GM13977 (cell line): ENCODE data around the gene PLEKHA6.

Source experiments
- DNase-seq: peaks from one replicate; pipeline ENCODE4 v3.0.0; 2012; ENCODE audit warnings: low spot score
- CTCF ChIP-seq: IDR thresholded peaks from 2 replicates; pipeline ENCODE4 v1.5.1; 2012; ENCODE audit warnings: mild to moderate bottlenecking, control low read depth; ENCODE audit not compliant: insufficient read depth; ENCODE audit errors: extremely low read depth, missing control alignments
- in situ Hi-C: fragments of 300-500 bp; cut with MboI; formaldehyde crosslinking; loops from one replicate; pipeline ENCODE4 v1.12.0; 2022; ENCODE audit warnings: low sequenced_read_pairs, low pct_unique_long_range_greater_than_20kb, mixed read lengths, inconsistent platforms; ENCODE audit not compliant: unreplicated experiment

PLEKHA6 gene

GRCh38 chr1:204345438-204345841, 14.3 kb downstream of the PLEKHA6 start:
- TF ChIP-seq CTCF = no peak
- in situ Hi-C loops = no loop called here
- no peak for DNase-seq

GRCh38 chr1:204344665-204345355, 14.9 kb downstream of the PLEKHA6 start:
- in situ Hi-C loops = no loop called here
- no peak for TF ChIP-seq CTCF
- no peak for DNase-seq

DNA sequence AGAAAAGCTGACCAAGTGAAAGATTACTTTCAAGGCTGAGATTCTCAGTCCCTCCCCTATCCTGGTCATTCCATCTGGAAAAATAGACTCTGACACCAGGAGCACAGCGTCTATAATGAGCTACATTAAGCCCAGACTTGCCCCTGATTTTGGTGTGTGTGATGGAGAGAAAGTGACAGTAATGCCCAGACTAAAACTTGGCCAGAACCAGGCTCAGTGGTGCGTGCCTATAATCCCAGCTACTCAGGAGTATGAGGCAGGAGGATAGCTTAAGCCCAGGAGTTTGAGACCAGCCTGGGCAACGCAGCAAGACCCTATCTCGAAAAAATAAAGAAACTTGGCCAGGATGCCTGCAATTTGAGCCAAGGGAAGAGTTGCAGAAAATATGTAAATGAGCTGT, 15.9 kb downstream of the PLEKHA6 start:
- in situ Hi-C loops = no loop called here
- DNase-seq = no peak
- TF ChIP-seq CTCF = no peak

DNA sequence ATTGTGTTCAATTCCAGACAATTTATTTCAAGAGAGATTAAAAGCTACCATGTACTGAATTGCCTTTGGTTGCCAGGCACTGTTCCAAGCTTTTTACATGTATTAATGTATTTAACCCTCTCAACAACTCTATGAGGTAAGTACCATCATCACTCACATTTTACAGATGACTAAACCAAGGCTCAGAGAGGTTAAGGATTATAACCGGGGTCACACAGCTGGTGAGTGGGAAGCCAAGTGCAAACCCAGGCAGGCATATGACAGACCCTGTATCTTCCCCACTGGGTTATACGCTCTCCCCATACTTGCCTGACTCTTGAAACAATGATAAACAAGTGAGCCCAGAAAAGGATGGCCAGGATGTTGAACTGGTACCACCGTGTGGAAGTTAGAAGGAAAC, 16.5 kb downstream of the PLEKHA6 start:
- no peak for DNase-seq
- TF ChIP-seq CTCF = no peak
- in situ Hi-C loops = no loop called here

DNA sequence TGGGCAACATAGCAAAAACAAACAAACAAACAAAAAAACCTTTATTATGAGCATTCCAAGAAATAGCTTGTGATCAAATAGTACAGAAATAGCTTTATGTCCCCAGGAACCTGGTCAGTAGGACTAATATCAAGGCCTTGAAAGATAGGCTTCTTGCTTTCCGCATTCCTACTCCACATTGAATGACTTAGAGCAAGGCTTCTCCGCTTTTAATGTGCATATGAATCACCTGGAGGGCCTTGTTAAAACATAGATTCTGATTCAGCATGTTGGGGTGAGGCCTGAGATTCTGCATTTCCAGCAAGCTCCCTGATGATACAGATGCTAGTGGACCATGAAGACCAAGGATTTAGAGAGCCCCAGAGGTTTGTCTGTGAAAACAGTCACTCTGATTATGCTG, 17.4 kb downstream of the PLEKHA6 start:
- in situ Hi-C loops = no loop called here
- no peak for TF ChIP-seq CTCF
- DNase-seq = no peak

- no peak for DNase-seq
- in situ Hi-C loops = no loop called here
- TF ChIP-seq CTCF = no peak
Observed at GRCh38 chr1:204341380-204341779, 18.3 kb downstream of the PLEKHA6 start.
